Measurements from ENCODE around the gene PPP1R13B. TPM values are rescaled to one million over a fixed set of nuclear protein-coding genes. Genes with fewer than 3 reads are reported as not detected.

Gene PPP1R13B
- total RNA-seq, 1 donor from 2014 or later = 7.3 TPM

- no peak for DNase-seq (ENCODE audit: low read depth)
- H3K36me3 ChIP-seq (ENCODE audit: control insufficient read depth, insufficient read depth, low read length) = no peaks in the 10 kb centered on the region
- H3K4me3 ChIP-seq (ENCODE audit: low read depth, low read length) = peak overlapping the region; percentile 84
- no peaks in the 10 kb centered on the region for H3K27me3 ChIP-seq (ENCODE audit: control insufficient read depth, insufficient read depth, low read length)
- TF ChIP-seq, protein P1, sequence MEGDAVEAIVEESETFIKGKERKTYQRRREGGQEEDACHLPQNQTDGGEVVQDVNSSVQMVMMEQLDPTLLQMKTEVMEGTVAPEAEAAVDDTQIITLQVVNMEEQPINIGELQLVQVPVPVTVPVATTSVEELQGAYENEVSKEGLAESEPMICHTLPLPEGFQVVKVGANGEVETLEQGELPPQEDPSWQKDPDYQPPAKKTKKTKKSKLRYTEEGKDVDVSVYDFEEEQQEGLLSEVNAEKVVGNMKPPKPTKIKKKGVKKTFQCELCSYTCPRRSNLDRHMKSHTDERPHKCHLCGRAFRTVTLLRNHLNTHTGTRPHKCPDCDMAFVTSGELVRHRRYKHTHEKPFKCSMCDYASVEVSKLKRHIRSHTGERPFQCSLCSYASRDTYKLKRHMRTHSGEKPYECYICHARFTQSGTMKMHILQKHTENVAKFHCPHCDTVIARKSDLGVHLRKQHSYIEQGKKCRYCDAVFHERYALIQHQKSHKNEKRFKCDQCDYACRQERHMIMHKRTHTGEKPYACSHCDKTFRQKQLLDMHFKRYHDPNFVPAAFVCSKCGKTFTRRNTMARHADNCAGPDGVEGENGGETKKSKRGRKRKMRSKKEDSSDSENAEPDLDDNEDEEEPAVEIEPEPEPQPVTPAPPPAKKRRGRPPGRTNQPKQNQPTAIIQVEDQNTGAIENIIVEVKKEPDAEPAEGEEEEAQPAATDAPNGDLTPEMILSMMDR (IDR thresholded peaks at IDR 0.05; ENCODE audit: insufficient read depth, low read length, poor library complexity, severe bottlenecking) = no peak
Measured at GRCh38 chr14:103716091-103716801, 131.1 kb downstream of the PPP1R13B start.

- Histone ChIP-seq H3K27me3 (ENCODE audit: control insufficient read depth, insufficient read depth, low read length) (no peaks in the 10 kb centered on the region), H3K4me3 (ENCODE audit: low read depth, low read length) (peak within 1 kb of the TSS; percentile 84), H3K36me3 (ENCODE audit: control insufficient read depth, insufficient read depth, low read length) (no peaks in the 10 kb centered on the region)
- TF ChIP-seq, protein P1 (IDR thresholded peaks at IDR 0.05; ENCODE audit: insufficient read depth, low read length, poor library complexity, severe bottlenecking) = no peak
- DNase-seq (ENCODE audit: low read depth) = peak; percentile 92
Measured at GRCh38 chr14:103715052-103716000, 132.0 kb downstream of the PPP1R13B start, which contains the start of the genes XRCC3 and ZFYVE21. TSS of gene XRCC3 (minus strand) at chr14:103715451. CDS start at chr14:103711087, 4,364 bp downstream. TSS of gene ZFYVE21 (plus strand) at chr14:103715810. CDS start at chr14:103715842, 32 bp downstream.

- TF ChIP-seq, protein P1 (IDR thresholded peaks at IDR 0.05; ENCODE audit: insufficient read depth, low read length, poor library complexity, severe bottlenecking) = no peak
- DNase-seq (ENCODE audit: low read depth) = no peak
- H3K27me3 ChIP-seq (ENCODE audit: control insufficient read depth, insufficient read depth, low read length) = no peaks in the 10 kb centered on the region
- no peaks in the 10 kb centered on the region for H3K36me3 ChIP-seq (ENCODE audit: control insufficient read depth, insufficient read depth, low read length)
- H3K4me3 ChIP-seq (ENCODE audit: low read depth, low read length) = peak overlapping the region; percentile 57
Measured at GRCh38 chr14:103714063-103714724, 133.2 kb downstream of the PPP1R13B start.

DNA sequence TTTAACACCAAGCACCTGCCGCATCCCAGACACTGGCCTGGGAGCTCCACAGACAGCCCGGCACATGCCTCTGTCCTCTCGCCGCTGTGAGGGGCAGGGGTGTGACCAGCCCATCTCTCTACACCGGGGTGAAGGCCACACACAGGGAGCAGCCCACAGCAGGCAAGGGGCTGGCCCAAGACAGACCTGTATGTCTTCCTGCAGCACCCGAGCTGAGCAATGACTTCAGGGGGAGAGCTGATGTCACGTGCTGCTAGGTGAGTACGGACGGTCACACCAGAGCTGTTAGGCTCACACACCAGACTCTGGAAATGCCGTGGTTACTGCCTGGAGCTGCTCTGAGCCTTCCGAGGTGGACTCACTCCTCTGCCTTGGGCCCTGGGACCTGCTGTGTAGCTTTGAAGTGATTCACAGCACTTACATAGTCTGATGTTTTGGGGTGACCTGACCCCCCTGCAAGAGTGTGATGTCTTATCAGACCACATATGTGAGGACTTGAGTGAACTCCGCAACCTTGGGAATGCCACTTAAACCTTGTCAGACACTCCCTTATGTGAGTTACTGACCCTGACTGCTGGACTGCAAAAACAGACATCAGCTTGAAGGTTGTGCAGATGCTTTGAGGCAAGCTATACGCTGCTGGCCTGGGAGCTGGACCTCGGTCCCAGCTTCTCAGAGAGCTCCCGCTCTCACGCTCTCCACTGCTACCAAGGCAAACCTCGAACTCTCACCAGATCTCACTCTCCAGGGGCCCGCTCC, 133.9 kb downstream of the PPP1R13B start:
- TF ChIP-seq, protein P1 (IDR thresholded peaks at IDR 0.05; ENCODE audit: insufficient read depth, low read length, poor library complexity, severe bottlenecking) = no peak
- H3K36me3 ChIP-seq (ENCODE audit: control insufficient read depth, insufficient read depth, low read length) = no peaks in the 10 kb centered on the region
- H3K27me3 ChIP-seq (ENCODE audit: control insufficient read depth, insufficient read depth, low read length) = no peaks in the 10 kb centered on the region
- no peak overlapping the region for H3K4me3 ChIP-seq (ENCODE audit: low read depth, low read length)
- no peak for DNase-seq (ENCODE audit: low read depth)

DNA sequence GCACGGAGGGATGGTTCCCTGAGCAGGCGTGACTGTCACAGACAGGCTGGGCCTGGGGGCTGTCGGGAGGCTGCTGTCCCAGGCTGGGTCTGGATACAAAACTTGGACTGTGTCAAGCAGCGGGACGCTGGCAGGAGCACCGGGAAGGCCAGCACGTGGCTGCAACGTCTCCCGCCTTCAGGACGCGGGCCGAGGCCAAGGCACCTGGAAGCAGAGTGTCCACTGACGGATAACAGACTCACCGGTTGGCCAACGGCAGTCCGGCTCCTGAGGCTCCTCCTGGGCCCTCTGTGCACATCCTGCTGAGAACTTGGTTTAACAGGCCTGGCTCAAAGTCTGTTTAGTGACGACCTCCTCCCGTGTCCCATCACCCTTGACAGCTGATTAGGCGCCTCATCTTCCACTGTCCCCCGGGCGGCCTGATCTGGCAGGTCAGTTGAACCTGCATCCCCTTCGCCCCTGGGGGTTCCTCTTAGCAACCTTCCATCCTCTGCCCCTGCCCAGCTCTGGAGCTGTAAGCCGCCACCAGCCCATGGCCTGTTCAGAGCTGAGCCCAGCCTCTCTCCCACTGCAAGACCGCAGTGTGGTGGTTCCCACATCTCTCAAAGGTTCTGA, 134.6 kb downstream of the PPP1R13B start:
- DNase-seq (ENCODE audit: low read depth) = no peak
- Histone ChIP-seq H3K27me3 (ENCODE audit: control insufficient read depth, insufficient read depth, low read length) (no peaks in the 10 kb centered on the region), H3K4me3 (ENCODE audit: low read depth, low read length) (no peak overlapping the region), H3K36me3 (ENCODE audit: control insufficient read depth, insufficient read depth, low read length) (peaks cover 1% of the 10 kb centered on the region)
- TF ChIP-seq, protein P1 (IDR thresholded peaks at IDR 0.05; ENCODE audit: insufficient read depth, low read length, poor library complexity, severe bottlenecking) = no peak

All from kidney epithelial cell (primary cell).